ENCODE results near the gene TMEM135. TPM values are rescaled to one million over a fixed set of nuclear protein-coding genes. Genes with fewer than 3 reads are reported as not detected.

Gene TMEM135
- total RNA-seq, 1 donor from 2014 or later, result 36.0 TPM

DNA sequence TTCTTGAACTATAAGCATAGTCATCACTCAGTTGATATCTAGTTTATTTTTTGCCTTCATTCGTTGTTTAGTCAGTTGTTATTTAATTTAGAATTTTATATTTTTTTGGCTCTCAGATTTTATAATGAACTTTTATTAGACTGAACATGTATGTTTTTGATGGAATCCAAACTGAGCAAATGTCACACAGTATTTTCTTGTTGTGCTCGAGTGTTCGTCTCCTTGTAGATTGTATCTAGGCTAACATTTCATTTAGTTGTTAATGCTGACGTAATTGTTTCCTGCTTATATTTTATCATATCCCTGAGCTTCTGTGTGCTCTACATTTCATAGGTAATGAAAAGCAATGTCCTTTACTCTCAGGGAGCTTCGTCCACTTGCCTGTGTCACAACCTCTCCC lies 286.2 kb downstream of the TMEM135 start:
- no peak overlapping the region for H3K4me3 Mint-ChIP-seq
- H3K9me3 Mint-ChIP-seq, result no peaks in the 10 kb centered on the region
- TF ChIP-seq, protein P1, sequence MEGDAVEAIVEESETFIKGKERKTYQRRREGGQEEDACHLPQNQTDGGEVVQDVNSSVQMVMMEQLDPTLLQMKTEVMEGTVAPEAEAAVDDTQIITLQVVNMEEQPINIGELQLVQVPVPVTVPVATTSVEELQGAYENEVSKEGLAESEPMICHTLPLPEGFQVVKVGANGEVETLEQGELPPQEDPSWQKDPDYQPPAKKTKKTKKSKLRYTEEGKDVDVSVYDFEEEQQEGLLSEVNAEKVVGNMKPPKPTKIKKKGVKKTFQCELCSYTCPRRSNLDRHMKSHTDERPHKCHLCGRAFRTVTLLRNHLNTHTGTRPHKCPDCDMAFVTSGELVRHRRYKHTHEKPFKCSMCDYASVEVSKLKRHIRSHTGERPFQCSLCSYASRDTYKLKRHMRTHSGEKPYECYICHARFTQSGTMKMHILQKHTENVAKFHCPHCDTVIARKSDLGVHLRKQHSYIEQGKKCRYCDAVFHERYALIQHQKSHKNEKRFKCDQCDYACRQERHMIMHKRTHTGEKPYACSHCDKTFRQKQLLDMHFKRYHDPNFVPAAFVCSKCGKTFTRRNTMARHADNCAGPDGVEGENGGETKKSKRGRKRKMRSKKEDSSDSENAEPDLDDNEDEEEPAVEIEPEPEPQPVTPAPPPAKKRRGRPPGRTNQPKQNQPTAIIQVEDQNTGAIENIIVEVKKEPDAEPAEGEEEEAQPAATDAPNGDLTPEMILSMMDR (IDR thresholded peaks at IDR 0.05; ENCODE audit: unreplicated experiment), result no peak
- peaks cover 16% of the 10 kb centered on the region for H3K36me3 Mint-ChIP-seq
- H3K27ac Mint-ChIP-seq, result no peak overlapping the region
- no peaks in the 10 kb centered on the region for H3K27me3 Mint-ChIP-seq (ENCODE audit: low read depth)
- no peak for DNase-seq (ENCODE audit: low spot score in 2 of 2, unreplicated experiment in 2 of 2)
- H3K4me1 Mint-ChIP-seq, result peaks cover 8% of the 10 kb centered on the region

DNA sequence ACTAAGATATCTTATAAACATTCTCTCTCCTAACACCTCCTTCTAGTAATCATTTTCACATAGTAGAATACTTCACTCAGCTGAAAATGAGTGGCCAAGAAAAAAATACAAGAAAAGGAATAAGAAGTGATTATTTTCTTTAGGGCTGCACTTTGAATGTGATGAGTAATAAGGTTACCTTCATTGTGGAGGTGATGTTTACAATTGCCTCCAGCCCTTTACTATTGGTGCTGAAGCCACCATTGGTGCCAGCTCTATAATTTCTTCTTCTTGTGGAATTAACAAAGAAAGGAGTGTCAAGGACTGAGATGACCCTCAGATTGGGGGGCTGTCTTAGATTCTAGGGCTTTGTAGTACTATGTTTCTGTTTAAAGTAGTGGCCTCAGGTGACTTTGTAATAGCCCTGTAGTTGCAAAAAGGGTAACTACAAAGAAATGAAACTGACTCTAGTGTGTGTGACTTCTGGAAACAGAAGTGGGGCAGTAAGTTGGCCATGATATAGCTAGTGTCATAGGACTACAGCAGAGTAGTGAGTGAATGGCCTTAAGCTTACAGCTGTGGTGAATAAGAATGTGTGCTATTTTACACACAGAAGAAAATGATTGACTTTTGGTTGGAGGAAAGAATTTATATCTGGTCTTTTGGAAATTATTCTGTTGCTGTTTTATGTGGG lies 287.2 kb downstream of the TMEM135 start:
- Mint-ChIP-seq H3K27ac (no peak overlapping the region), H3K4me1 (peaks cover 8% of the 10 kb centered on the region), H3K27me3 (ENCODE audit: low read depth) (no peaks in the 10 kb centered on the region), H3K9me3 (no peaks in the 10 kb centered on the region), H3K36me3 (peaks cover 16% of the 10 kb centered on the region), H3K4me3 (no peak overlapping the region)
- TF ChIP-seq, protein P1 (IDR thresholded peaks at IDR 0.05; ENCODE audit: unreplicated experiment), result no peak
- no peak for DNase-seq (ENCODE audit: low spot score in 2 of 2, unreplicated experiment in 2 of 2)

DNA sequence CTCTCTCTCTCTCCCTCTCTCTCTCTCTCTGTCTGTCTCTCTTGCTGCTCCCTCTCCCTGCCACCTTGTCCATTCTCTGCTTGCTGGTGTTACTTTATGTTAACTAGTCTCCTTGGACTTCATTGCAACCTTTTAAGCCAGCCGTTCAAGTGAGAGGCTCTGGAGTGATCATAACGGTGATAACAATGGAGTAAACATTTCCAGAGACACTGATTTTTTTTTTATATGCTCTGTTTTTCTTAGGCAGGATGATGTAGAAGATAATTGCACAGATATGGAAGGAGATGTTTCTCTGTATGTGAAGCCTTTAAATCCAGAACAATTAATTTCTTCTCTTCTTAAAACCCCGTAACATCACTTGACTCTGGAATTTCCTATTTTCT lies 287.7 kb downstream of the TMEM135 start:
- H3K9me3 Mint-ChIP-seq, result no peaks in the 10 kb centered on the region
- no peak for DNase-seq (ENCODE audit: low spot score in 2 of 2, unreplicated experiment in 2 of 2)
- no peaks in the 10 kb centered on the region for H3K27me3 Mint-ChIP-seq (ENCODE audit: low read depth)
- H3K4me3 Mint-ChIP-seq, result no peak overlapping the region
- H3K36me3 Mint-ChIP-seq, result peaks cover 16% of the 10 kb centered on the region
- H3K4me1 Mint-ChIP-seq, result peaks cover 8% of the 10 kb centered on the region
- peak overlapping the region; percentile 27 for H3K27ac Mint-ChIP-seq
- TF ChIP-seq, protein P1 (IDR thresholded peaks at IDR 0.05; ENCODE audit: unreplicated experiment), result no peak

DNA sequence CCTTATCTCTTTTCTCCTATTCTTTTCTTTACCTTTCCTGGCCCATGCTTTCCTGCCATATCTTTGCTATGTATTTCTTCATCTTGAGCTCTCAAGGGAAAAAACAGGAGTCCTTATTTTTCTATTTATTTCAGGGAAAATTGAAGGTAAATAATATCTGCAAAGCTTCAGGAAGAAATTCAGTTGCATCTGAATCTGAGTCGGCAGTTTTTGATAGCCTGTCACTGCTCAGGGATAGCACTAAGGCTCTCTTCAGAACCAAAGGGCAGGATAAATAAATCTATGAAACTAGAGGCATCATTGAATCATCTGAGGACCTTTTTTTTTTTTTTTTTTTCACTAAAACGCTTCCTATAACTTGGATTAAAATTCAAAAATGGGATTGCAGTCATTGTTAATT lies 288.9 kb downstream of the TMEM135 start:
- TF ChIP-seq, protein P1 (IDR thresholded peaks at IDR 0.05; ENCODE audit: unreplicated experiment), result no peak
- DNase-seq (ENCODE audit: low spot score in 2 of 2, unreplicated experiment in 2 of 2), result no peak
- no peak overlapping the region for H3K27ac Mint-ChIP-seq
- H3K36me3 Mint-ChIP-seq, result peaks cover 15% of the 10 kb centered on the region
- peaks cover 8% of the 10 kb centered on the region for H3K4me1 Mint-ChIP-seq
- no peaks in the 10 kb centered on the region for H3K27me3 Mint-ChIP-seq (ENCODE audit: low read depth)
- H3K4me3 Mint-ChIP-seq, result no peak overlapping the region
- H3K9me3 Mint-ChIP-seq, result no peaks in the 10 kb centered on the region

DNA sequence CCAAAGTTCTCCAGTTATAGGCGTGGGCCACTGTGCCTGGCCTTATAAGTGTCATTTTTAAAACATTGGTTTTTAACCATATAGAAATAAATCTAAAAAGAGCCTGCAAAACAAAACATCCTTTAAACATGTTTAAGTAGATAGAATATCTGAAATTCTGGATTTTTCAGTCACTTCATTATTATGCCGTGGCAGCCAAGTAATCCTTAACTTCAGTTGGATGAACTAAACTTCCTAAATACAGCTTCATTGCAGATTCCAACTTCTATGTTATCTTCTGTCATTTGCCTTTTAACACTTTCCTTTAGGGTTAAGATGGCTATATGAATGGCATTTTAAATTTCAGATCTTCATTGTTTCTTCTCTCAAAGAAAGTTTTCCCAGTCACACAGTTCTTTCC lies 291.4 kb downstream of the TMEM135 start:
- Mint-ChIP-seq H3K27ac (no peak overlapping the region), H3K36me3 (peaks cover 17% of the 10 kb centered on the region), H3K4me3 (no peak overlapping the region), H3K4me1 (peaks cover 8% of the 10 kb centered on the region), H3K9me3 (peaks cover 14% of the 10 kb centered on the region), H3K27me3 (ENCODE audit: low read depth) (no peaks in the 10 kb centered on the region)
- no peak for DNase-seq (ENCODE audit: low spot score in 2 of 2, unreplicated experiment in 2 of 2)
- TF ChIP-seq, protein P1 (IDR thresholded peaks at IDR 0.05; ENCODE audit: unreplicated experiment), result no peak

Data from mesothelial cell of epicardium (in vitro differentiated cells).